NCI-H2029 (cell line): ENCODE measurements around the gene MAP2K7.
"Not testable (repeated sequence)": the region's sequence is repeated elsewhere in the genome, so short reads cannot be mapped to it uniquely, and the experiment has no call there.

Experiments
- DNase-seq: peaks from one replicate; lab custom pipeline; 2025; lab: John Stamatoyannopoulos, UW

Gene MAP2K7

GRCh38 chr19:7931221-7932061, 27.8 kb downstream of the MAP2K7 start:
- DNase-seq, result no peak

DNA sequence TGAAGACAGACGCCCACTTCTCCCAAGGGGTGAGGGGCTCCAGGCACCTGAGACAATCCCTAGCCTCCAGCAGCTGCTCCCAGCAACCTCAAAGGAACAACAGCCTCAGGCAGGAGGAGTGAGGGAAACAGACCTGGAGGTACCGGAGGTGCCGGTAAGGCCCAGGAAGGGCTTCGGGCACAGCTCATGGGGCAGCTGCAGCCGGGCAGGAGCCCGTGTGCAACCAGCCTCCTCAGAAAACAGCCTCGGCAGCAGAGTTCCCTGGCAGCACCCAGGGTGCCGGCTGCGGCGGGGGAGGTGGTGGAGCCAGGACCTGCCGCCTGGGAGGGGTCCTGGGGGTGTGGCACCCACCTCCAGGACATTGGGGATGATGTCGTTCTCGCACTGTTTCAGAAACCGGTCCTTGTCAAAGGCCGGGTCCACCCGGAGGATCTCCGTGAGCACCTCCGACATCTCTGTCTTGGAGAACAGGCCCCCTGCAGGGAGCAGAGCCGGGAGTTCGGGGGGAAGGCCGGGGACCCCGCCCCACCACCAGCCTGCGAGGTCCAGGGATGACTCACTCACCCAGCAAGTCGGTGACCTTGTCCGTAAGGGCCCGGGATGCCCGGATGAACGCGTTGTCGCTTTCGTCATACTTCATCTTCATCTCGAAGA, 28.7 kb downstream of the MAP2K7 start:
- DNase-seq, result no peak

DNA sequence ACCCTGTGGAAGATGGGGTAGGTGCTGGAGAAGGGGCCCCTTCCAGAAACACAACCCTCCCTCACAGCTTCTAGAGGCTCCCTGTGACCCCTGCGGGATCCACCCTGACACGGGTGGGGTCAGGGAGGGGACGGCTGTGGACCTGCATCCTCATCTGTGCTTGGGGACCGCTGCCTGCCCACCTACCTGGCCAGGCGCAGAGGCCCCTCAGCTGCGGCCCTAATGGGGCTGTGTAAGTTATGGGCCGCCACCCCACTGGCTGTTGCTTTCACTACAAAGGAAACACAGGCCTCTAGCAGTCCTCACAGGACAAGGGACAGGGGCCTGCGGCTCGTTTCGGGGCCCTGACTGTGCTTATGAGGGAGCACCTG, 29.2 kb downstream of the MAP2K7 start:
- DNase-seq, result no peak

DNA sequence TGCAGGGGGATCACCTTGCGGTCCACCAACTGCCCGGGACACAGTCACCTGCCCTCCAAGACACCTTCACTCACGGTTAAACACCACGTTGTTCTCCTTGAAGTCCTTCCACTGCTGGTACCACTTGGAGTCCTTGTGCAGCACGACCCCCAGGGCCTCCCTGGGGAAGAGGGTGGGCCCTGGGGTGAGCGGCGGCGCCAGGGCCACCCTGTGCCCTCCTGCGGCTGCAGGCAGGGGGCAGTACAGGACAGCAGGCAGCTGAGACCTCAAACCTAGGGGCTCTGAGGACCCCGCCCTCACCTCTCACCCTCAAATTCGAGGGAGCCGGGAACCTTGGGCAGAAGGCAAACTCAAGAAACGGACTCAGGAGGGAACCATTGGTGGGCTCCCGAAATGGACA, 29.7 kb downstream of the MAP2K7 start:
- no peak for DNase-seq

GRCh38 chr19:7933828-7934725, 30.4 kb downstream of the MAP2K7 start:
- DNase-seq, result no peak

- no peak for DNase-seq
Observed at GRCh38 chr19:7934766-7935165, 31.1 kb downstream of the MAP2K7 start.

DNA sequence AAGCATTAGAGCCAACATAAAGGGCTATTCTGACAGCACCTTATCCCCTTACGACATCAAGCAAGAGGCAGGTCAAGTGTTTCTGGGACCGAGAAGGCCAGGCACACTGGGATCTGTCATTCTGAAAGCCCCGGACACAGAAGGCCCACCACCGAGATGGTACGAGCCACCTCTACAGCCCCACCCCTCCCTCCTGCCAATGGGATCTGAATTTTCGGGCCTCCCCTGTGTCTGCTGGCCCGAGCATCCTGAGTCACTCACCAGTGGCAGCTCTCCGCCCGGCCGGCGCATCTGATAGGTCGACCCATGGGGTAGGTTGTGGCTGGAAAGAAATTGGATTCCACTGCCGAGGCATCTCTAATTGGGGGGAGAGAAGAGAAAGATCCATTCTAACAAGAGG, 37.2 kb downstream of the MAP2K7 start:
- no peak for DNase-seq

DNA sequence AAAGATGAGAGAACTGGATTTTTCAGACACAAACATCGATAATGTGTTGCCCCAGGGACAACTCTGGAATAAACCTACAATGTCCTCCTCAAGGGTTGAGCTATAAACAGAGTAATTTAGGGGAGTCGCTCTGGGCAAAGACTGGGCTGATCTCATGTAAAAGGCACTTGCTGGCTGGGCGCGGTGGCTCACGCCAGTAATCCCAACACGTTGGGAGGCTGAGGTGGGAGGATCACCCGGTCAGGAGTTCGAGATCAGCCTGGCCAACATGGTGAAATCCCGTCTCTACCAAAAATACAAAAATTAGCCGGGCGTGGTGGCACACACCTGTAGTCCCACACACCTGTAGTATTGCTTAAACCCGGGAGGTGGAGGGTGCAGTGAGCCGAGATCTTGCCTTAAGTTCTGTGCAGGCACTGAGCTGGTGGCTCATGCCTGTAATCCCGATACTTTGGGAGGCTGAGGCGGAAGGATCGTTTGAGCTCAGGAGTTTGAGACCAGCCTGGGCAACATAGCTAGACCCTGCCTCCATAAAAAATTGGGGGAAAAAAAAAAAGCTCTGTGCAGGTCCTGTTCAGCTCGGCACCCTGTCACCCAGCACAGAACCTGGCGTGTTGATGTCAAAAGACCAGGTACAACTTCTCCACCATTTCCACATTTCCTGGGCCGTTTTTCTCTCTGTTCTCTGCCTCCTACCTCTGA, 38.4 kb downstream of the MAP2K7 start:
- no peak for DNase-seq

- no peak for DNase-seq
Observed at GRCh38 chr19:7942981-7943443, 39.3 kb downstream of the MAP2K7 start.

DNA sequence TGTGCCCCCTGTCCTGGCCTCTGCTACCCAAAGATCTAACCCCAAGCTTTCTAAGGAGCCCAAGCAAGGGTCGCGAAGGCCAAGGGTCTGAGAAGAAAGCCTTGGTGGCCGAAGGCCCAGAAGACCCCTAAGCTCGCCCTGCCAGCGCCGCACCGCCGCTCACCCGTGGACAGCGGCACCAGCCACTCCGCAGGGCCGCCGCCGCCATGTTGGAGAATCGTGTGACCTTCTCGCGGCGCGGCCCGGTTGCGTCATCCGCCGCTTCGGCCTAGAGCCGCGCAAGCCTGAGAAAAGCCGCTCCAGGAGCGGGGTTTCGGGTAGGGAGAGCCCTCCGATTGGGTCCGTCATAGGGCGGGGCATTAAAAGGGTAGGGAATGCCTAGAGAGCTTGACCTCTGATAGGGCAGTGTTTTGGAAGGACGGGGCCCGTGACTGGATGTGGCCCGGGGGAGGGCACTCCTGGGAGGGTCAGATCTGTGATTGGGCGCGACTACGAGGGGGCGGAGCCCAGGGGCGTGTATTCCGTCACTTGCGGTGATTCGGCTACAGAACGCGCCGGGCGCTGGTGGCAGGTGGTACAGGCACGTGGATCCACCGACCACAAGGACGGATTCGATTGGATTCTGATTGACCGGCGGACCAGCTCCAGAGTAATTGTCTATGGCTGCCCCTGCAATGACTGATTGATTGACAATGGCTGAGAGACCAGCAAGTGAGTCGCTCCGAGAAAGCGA, 39.9 kb downstream of the MAP2K7 start, which contains the start of gene TIMM44:
Gene TIMM44, minus strand, starts transcription at position 223 of the 733 bp plus-strand sequence. Its CDS starts 15 bp downstream, at position 208.
- DNase-seq, result peak; percentile 100

DNA sequence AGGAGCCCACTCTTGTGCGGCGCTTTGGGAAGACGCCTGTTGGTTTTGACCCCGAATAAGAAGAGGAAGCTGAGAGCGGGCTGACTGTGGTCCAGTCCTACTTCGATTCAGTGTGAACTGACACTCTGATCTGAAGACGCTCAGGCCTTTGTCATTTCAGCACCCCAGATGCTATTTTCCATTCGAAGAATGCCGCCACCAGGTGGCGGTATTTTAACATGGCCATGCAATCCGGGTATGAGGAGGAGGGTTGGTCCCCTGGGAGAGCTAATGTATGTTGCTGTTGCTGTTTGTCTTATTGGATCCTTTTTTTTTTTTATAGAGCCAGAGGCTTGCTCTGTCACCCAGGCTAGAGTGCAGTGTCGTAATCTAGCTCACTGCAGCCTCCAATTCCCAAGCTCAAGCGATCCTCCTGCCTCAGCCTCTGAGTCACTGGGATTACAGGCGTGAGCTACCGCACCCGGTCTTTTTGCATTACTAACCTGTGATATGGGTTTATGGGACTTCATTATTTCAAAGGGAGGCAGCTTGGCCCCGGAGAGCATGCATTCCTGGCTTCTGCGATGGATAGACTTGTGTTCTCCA, 40.6 kb downstream of the MAP2K7 start:
- DNase-seq, result peak; percentile 88

- no peak for DNase-seq
Observed at GRCh38 chr19:7947939-7948338, 44.3 kb downstream of the MAP2K7 start.

GRCh38 chr19:7953060-7953459, 49.4 kb downstream of the MAP2K7 start:
- no peak for DNase-seq

GRCh38 chr19:7953576-7953975, 49.9 kb downstream of the MAP2K7 start:
- no peak for DNase-seq

DNA sequence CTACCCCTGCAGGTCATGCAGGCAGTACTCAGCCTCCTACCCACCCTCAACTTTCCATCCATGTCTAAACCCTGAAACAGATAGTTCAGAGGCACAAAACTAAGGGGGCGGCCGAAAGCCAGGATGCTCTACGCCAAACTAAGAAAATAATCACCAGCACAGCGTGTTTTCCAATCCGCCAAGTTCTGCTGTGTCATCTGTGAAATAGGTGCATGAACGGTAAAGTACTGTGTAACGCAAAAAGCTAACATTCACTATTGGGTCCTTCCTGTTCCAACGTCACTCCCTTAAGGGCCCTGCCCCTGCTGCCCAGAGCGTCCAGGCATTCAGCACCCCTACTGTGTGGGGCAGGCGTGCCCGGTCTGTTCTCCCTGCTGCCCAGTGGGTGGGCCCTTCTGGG, 52.0 kb downstream of the MAP2K7 start:
- DNase-seq, result no peak

GRCh38 chr19:7959211-7959610, 55.5 kb downstream of the MAP2K7 start:
- DNase-seq, result no peak

GRCh38 chr19:7961082-7961481, 57.4 kb downstream of the MAP2K7 start:
- DNase-seq, result not testable (repeated sequence)

DNA sequence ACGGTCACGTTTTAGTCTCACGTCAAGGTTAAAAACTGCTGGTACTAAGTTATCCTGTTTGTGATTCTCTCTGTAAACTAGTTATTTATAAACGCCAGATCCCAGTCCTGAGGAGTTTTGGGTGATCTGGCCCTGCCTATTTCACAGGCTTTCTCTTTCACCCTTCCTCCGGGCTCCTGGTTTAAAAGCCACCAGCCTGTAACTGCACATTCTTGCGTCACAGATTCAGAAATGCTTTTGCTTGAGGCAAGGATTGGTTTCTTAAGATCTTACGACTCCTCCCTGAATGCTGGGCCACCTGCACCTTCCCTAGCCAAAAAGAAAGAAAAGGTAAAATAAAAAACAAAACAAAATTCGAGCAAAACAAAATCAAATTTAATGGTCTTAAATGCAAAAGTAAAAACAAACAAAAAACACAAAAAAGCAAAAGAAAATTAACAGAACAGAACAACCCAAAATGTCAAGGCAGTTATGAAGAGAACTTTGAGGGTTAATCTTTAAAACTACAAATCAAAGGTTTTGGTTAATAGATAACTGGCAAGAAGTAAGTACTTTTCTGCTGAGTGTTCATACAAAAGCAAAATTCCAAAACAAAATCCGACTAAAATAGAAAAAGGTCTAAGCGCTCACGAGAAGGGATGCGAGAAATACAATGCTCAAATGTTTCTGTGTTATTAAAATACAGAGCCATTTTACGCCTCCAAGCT, 58.4 kb downstream of the MAP2K7 start:
- no peak for DNase-seq

DNA sequence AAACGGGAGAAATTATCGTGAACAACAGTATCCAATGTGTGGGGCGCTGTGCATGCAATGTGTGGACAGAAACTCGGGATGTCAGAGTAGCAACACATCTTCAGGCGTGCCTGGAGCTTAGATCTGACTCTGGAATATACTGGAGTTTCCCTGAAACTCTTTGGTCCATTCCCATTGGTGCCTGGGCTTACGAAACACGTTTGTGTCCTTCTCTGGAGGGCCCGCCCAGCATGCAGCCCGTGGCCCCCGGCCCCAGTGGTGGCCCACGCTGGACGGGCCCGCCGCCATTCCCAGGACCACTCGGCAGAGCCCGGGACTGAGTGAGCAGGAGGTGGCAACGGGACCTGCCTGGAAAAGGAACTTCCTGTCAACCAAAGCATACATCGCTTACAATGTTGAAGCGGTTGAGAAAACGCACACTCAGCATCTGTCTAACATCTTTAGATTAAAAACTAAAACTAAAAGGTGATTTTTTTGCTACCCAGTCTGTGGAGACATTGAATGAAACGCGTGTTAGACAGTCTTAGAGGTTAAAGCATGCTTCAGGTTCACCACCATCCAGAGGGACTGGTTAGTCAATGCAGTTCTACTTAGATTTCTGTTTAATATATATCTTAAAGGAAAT, 59.1 kb downstream of the MAP2K7 start:
- DNase-seq, result no peak

- DNase-seq, result no peak
Observed at GRCh38 chr19:7963566-7963965, 59.9 kb downstream of the MAP2K7 start.
